GM18526 (cell line): ENCODE measurements around the gene TMEM176A.

Experiments
- POLR2A ChIP-seq: IDR thresholded peaks from 3 replicates; pipeline ENCODE4 v1.6.1; 2011; ENCODE audit not compliant: insufficient read length; ENCODE audit errors: extremely low read depth

Gene TMEM176A

GRCh38 chr7:150801946-150802771 is 1.6 kb downstream of the TMEM176A start:
- no peak for TF ChIP-seq POLR2A

GRCh38 chr7:150803161-150803860 is 2.7 kb downstream of the TMEM176A start:
- no peak for TF ChIP-seq POLR2A

DNA sequence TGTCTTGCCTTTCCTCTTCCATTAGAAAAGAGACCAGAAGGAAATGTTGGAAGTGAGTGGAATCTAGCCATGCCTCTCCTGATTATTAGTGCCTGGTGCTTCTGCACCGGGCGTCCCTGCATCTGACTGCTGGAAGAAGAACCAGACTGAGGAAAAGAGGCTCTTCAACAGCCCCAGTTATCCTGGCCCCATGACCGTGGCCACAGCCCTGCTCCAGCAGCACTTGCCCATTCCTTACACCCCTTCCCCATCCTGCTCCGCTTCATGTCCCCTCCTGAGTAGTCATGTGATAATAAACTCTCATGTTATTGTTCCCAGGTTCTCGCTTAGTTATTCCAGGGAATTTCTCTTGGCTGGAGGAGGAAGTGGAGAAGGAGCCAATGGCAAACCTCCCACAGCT is 4.2 kb downstream of the TMEM176A start:
- TF ChIP-seq POLR2A: no peak

DNA sequence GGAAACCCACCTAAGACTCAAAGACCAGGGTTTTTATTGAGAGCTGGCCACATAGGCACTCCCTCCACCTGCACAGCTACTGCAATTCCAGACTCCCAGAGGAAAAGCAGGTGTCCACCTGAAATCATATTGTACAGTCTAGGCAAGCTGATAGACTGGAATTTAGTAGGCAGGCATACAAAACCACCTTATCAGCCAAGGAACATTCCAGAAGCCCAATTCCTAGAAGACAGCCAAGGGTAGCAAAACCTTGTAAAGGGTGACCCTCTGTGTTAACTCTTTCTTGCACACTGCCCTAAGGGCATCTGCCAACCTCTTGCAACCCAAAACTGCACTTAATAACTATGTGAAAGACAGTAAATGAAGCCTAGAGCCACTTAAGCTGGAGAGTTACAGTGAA is 5.3 kb downstream of the TMEM176A start:
- no peak for TF ChIP-seq POLR2A

- no peak for TF ChIP-seq POLR2A
These were observed 5.9 kb downstream of the TMEM176A start for GRCh38 chr7:150806454-150806853.

- TF ChIP-seq POLR2A: no peak
These were observed 6.3 kb downstream of the TMEM176A start for GRCh38 chr7:150806863-150807262.

DNA sequence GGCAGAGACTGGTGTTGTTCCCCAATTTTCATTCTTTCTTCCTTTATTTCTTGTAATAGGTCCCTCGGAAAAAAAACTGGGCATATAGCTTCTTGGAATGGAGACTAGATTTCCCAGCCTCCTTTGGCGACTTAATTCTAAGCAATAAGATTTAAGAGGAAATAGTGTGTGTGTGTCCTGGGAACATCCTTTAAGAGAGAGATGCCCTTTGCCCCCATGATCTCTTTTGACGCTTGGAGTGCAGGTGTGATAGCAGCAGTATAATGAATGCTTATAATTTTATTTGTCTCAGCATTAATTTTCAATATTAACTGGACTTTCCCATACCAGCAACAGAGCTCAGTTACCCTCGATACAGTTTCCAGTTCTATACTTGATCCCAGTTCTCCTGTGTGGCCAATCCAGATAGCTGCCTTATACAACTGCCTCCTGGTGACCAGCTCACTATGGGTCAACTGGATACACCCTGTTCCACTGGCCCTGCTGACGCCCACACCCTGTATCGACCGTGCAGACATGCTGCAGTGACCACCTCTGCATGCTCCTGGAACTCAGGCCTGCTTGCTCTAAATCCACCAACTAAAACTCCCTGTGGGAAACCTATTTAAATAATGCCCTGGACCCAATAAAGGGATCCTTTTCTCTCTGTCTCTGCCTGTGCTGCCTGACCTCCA is 13.9 kb downstream of the TMEM176A start:
- TF ChIP-seq POLR2A: no peak

GRCh38 chr7:150818971-150819370 is 18.4 kb downstream of the TMEM176A start:
- TF ChIP-seq POLR2A: no peak

DNA sequence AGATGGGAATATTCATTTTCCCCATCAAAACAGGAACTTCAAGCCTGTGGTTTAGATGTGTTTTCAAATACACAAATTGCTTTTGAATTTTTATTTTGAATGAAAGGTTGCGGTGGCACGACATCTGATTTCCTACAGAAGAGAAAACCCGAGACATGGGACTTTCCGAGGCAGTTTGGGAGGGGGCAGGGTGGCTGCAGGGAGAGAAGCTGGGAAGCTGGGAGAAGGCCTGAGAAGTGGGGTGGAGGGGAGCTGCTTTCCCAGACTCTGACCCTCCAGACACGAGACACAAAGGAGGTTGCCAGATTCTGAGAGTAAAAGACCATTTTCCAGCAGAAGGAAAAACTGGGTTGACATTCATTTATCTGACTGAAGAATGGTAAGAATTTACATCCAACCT is 19.6 kb downstream of the TMEM176A start:
- TF ChIP-seq POLR2A: no peak

- no peak for TF ChIP-seq POLR2A
These were observed 20.1 kb downstream of the TMEM176A start for GRCh38 chr7:150820578-150821198.

GRCh38 chr7:150823043-150823442 is 22.5 kb downstream of the TMEM176A start:
- no peak for TF ChIP-seq POLR2A

- no peak for TF ChIP-seq POLR2A
These were observed 23.0 kb downstream of the TMEM176A start for GRCh38 chr7:150823484-150824126.

GRCh38 chr7:150824379-150825177 is 24.0 kb downstream of the TMEM176A start:
- TF ChIP-seq POLR2A: no peak
